ENCODE data around the gene ENPP3. TPM values are rescaled to one million over a fixed set of nuclear protein-coding genes. Genes with fewer than 3 reads are reported as not detected.

The ENPP3 gene
- total RNA-seq, 1 experiment from 2014 or later = 0.15 TPM

DNA sequence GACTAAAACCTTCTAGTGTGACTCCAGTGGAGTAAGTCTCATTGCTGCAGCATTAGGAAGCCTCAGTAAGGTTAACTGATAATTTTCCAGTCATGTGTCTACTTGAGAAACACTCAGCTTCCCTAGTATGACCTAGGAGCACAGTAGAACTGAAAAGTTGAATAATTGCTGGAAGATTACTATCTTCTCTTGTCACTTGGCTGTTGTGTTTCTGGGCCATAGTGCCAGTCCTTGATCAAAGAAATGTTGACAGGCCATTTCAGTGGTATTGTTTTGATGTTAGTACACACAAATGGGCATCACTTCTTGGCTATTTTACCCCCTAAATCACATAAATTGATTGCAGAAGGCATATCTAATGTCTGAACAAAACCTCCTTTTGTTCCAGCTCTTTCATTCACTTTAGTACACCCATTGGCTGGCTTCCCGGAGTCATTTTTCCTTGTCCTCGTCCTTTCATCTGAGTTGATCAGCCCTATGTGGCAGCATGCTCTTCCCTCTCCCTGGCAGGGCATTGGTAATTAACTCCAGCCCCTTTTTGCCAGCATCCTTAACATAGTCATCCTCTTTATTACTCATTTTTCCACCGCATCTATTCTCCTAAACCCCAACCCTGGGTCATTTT, 6.0 kb downstream of the ENPP3 start:
- Histone ChIP-seq H3K56ac (ENCODE audit: insufficient read length, low read depth, low read length) (no peak overlapping the region), H2AK5ac (ENCODE audit: insufficient read length, low read length) (no peak overlapping the region), H3K18ac (ENCODE audit: insufficient read length, low read depth, low read length) (no peak overlapping the region), H4K20me1 (ENCODE audit: control insufficient read depth, insufficient read depth, insufficient read length) (no peaks in the 10 kb centered on the region), H3K4me2 (ENCODE audit: insufficient read depth, insufficient read length, low read length) (no peak overlapping the region), H3K9ac (ENCODE audit: extremely low read depth, insufficient read length, low read length) (no peak overlapping the region), H3K9me3 (ENCODE audit: control insufficient read depth, low read depth, low read length) (no peaks in the 10 kb centered on the region), H3K27ac (ENCODE audit: insufficient read length, low read depth, low read length) (no peak overlapping the region), H2BK12ac (ENCODE audit: insufficient read length, low read depth, low read length) (no peak overlapping the region), H2BK5ac (ENCODE audit: insufficient read length, low read length) (no peak overlapping the region), H2BK15ac (ENCODE audit: low read depth, low read length) (no peak overlapping the region), H3K79me1 (ENCODE audit: insufficient read depth, low read depth, low read length, poor library complexity, severe bottlenecking) (no peaks in the 10 kb centered on the region), H4K5ac (ENCODE audit: insufficient read length, low read depth, low read length) (no peak overlapping the region), H3K14ac (ENCODE audit: insufficient read depth, low read length) (no peak overlapping the region), H3K27me3 (ENCODE audit: insufficient read depth, low read length) (no peaks in the 10 kb centered on the region), H3K4ac (ENCODE audit: low read depth, low read length) (no peak overlapping the region), H3K23ac (ENCODE audit: insufficient read length, low read depth, low read length) (no peak overlapping the region), H3K79me2 (ENCODE audit: insufficient read depth, low read length) (no peaks in the 10 kb centered on the region), H4K91ac (ENCODE audit: insufficient read length, low read depth, low read length) (no peak overlapping the region), H3K23me2 (ENCODE audit: insufficient read length, low read depth, low read length, poor library complexity, severe bottlenecking) (no peaks in the 10 kb centered on the region), H3T11ph (ENCODE audit: low read length) (no peak overlapping the region), H4K8ac (replicated peaks; ENCODE audit: insufficient read length, low read depth, low read length) (no peak overlapping the region), H2AFZ (ENCODE audit: low read length) (no peak overlapping the region), H3K4me1 (ENCODE audit: insufficient read depth, low read length) (no peaks in the 10 kb centered on the region), H2BK120ac (ENCODE audit: low read depth, low read length, poor library complexity, severe bottlenecking) (no peak overlapping the region), H2BK20ac (ENCODE audit: low read depth, low read length, poor library complexity, severe bottlenecking) (no peak overlapping the region)
- WGBS (ENCODE audit: extremely low coverage, insufficient read length, low lambda C conversion rate) = 100% methylated on average over 1 of the region's 3 CpGs
- Mint-ChIP-seq H3K4me1 (no peaks in the 10 kb centered on the region), H3K9me3 (no peaks in the 10 kb centered on the region), H3K4me3 (no peak overlapping the region), H3K36me3 (ENCODE audit: insufficient read depth in 1 of 3, low read depth in 3 of 3) (no peaks in the 10 kb centered on the region), H3K27me3 (ENCODE audit: low read depth) (no peaks in the 10 kb centered on the region), H3K27ac (no peak overlapping the region)
- TF ChIP-seq, protein P1, sequence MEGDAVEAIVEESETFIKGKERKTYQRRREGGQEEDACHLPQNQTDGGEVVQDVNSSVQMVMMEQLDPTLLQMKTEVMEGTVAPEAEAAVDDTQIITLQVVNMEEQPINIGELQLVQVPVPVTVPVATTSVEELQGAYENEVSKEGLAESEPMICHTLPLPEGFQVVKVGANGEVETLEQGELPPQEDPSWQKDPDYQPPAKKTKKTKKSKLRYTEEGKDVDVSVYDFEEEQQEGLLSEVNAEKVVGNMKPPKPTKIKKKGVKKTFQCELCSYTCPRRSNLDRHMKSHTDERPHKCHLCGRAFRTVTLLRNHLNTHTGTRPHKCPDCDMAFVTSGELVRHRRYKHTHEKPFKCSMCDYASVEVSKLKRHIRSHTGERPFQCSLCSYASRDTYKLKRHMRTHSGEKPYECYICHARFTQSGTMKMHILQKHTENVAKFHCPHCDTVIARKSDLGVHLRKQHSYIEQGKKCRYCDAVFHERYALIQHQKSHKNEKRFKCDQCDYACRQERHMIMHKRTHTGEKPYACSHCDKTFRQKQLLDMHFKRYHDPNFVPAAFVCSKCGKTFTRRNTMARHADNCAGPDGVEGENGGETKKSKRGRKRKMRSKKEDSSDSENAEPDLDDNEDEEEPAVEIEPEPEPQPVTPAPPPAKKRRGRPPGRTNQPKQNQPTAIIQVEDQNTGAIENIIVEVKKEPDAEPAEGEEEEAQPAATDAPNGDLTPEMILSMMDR (conservative IDR thresholded peaks at IDR 0.05) = no peak
- DNase-seq = no peak

Data from H9 (cell line).